CD4-positive, alpha-beta T cell treated with Interleukin-17A for 1 hour (primary cell): ENCODE data around the gene ACTRT1.

ENCODE experiments used
- DNase-seq: peaks from one replicate; pipeline ENCODE4 v3.0.0-alpha.2; 2020

Gene ACTRT1

DNA sequence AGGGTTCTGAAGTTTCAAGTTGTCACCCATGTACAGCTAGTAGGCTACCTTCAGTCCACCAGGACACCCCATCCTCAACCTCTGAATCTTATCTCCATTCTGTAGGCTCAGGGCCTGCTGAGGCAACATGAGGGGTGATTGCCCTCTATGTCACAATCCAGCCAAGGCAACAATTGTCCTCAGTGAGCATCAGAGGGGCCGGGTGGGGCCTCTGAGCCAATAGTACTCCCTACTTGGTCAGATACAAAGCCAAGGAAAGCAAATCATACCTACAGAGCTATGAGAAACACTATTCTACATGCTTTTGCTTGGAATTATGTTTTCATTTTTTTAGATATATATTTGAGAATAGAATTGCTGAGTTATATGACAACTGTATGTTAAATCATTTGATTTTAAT is at the start of gene ACTRT1:
Gene ACTRT1 (minus strand): TSS at position 101 of the 400 bp plus-strand sequence. CDS start 197 bp downstream, outside the sequence.
- DNase-seq = no peak

DNA sequence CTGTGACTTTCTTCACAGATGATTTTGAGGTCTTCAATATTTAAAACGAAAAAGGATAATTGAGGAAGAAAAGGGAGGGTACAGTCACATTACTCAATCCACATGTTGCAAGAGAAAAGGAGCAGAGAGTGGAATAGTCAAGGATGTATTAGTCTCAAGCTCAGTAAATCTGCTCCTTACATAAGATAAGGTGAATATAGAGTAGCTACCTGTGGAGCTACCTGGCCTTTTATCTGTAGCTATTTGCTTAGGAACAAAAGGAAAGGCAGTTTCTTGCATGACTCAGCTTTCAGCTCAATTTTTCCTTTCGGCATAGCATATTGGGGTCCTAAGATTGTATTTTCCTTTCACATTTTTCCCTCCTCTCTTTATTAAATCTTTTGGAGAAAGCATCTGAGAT is 26.3 kb upstream of the ACTRT1 start:
- no peak for DNase-seq

DNA sequence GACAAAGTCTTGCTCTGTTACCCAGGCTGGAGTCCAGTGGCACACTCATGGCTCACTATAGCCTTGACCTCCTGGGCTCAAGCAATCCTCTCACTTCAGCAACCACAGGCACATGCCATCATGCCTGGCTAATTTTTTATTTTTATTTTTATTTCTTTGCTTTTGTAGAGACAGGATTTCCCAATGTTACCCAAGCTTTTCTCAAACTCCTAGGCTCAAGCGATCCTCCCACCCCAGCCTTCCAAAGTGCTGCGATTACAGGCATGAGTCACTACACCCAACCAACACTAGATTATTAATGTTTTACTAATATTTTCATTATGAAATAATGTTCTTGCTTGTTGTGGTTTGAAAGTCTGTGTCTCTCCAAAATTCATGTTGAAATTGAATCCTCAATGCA is 5.2 kb upstream of the ACTRT1 start:
- no peak for DNase-seq

DNA sequence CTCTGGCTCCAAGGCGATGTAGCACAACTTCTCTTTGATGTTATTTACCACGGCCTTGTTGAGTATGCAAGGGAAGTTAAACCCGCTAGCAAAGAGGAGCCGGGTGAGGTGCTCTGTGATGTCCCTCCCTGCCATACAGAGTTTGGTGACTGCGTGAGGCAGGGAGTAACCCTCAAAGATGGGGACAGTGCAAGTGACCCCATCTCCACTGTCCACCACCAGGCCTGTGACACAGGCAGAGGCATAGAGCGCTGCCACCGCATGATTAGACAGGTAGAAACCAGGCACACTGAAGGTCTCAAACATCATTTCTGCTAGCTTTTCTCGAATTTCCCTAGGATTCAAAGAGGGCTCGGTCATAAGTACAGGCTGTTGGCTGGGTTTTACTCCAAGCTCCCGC is 677 bp downstream of the ACTRT1 start:
- DNase-seq = no peak

DNA sequence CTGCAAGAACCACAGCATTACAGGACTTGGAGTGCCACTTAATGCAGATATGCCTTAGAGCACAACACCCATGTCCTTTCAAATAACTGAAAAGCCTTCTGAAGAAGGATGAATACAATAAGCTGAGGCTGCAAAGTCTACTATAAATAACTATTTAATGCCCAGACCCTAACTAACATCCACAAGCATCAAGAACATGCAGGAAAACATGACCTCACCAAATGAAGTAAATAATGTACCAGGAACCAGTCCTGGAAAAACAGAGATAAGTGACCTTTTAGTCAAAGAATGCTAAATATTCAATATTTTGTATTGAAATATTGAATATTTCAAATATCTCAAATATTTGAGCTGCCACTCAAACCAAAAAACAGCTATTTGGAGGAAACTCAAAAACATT is 16.9 kb downstream of the ACTRT1 start:
- no peak for DNase-seq

DNA sequence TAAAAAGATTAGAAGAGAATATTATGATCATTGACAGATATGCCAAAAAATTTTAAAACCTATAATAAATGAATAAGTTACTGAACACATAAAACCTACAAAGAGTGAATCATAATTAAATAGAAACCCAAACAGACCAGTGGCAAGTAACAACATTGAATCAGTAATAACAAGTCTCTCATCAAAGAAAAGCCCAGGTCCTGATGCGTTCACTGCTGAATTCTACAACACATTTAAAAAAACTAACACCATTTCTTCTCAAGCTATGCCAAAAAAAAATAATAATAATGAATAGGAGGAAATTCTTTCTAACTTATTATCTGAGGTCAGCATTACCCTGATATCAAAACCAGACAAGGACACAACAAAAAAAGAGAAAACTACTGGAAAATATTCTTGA is 30.6 kb downstream of the ACTRT1 start:
- DNase-seq = no peak

DNA sequence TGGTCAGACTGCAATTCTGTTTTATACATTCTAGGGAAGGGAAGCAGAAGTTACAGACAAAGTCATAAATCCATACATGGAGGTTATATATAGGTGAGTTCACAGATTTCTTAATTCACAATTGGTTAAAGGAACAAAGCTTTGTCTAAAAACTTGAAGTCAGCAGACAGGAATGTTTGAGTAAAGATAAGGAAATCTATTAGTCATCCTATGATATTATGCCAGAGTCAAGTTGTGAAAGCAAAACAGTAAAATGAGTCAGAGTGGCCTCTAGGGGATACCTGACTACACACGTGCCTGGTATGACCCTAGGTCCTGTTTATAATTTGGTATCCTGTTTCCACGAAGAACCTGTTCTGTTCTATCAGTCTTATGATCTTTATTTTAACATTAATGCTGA is 31.5 kb downstream of the ACTRT1 start:
- DNase-seq = no peak

DNA sequence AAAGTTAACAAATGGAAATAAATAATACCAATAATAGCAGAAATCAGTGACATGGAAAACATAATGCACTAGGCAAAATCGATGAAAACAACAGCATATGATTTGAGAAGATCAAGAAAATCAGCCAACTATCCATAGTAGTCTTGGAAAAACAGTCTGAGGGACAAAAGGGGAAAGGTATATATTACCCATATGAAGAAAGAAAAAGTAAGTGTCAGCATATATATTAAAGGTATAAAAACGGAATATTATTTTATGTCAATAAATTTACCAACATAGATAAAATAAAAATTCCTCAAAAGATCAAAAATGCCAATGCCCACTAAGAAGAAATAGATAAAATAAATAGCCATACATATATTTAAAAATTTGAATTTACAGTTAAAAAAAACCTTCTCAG is 33.0 kb downstream of the ACTRT1 start:
- no peak for DNase-seq

DNA sequence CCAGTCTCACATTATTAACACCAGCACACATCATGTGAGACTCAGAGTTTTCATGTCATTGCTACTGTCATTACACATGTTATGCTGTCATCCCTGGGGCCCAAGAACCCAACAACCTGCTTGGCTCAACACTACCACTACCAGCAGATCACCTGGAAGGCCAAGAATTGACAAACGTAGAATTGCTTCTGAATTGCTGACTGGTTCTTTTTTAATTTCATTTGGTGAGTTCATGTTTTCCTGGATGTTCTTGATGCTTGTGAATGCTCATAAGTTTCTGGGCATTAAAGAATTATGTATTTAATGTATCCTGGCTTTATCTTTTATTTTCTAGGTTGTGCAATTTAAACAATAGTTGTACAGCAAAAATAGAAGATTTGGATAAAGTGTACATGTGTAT is 40.2 kb downstream of the ACTRT1 start:
- DNase-seq = no peak

DNA sequence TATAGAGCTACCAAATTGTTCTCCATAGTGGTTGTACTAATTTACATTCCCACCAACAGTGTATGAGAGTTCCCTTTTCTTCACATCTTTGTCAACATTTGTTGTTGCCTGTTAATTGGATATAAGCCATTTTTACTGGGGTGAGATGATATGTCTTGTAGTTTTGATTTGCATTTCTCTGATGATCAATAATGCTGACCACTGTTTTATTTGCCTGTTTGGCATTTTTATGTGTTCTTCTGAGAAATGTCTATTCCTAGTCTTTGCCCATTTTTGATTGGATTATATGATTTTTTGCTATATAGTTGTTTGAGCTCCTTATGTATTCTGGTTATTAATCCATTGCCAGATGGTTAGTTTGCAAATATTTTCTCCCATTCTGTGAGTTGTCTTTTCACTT is 44.3 kb downstream of the ACTRT1 start:
- no peak for DNase-seq
